KMS-11 (cell line): ENCODE results near the gene EXOSC10.

Experiments used
- H2AFZ ChIP-seq: fragments of 200-600 bp; sonication (generic); 2 replicates; pipeline ENCODE4 v1.6.1; 2016; ENCODE audit warnings: antibody characterized with exemption, mixed run types, low read depth
- H3K27ac ChIP-seq: fragments of 200-600 bp; sonication (generic); 2 replicates; pipeline ENCODE4 v1.6.1; 2016; ENCODE audit warnings: mild to moderate bottlenecking, mixed run types
- H3K27me3 ChIP-seq: fragments of 200-600 bp; sonication (generic); 2 replicates; pipeline ENCODE4 v1.6.1; 2017; ENCODE audit warnings: mild to moderate bottlenecking, low read depth, mixed run types, moderate library complexity; ENCODE audit not compliant: insufficient read depth
- H3K36me3 ChIP-seq: fragments of 200-600 bp; sonication (generic); 2 replicates; pipeline ENCODE4 v1.6.1; 2017; ENCODE audit warnings: mild to moderate bottlenecking, mixed run types; ENCODE audit not compliant: insufficient read depth
- H3K4me1 ChIP-seq: fragments of 200-600 bp; sonication (generic); 2 replicates; pipeline ENCODE4 v1.6.1; 2016; ENCODE audit warnings: mild to moderate bottlenecking, low read depth, mixed run types; ENCODE audit not compliant: poor library complexity, severe bottlenecking
- H3K4me2 ChIP-seq: fragments of 200-600 bp; sonication (generic); 2 replicates; pipeline ENCODE4 v1.7.0; 2016; ENCODE audit warnings: mild to moderate bottlenecking, mixed run types
- H3K4me3 ChIP-seq: fragments of 200-600 bp; sonication (generic); IDR thresholded peaks from 2 replicates; pipeline ENCODE4 v1.6.1; 2017; ENCODE audit warnings: low read depth, low read length, mixed read lengths; ENCODE audit not compliant: insufficient read depth
- H3K79me2 ChIP-seq: fragments of 200-600 bp; sonication (generic); 2 replicates; pipeline ENCODE4 v1.6.1; 2016; ENCODE audit warnings: low read depth, mixed run types; ENCODE audit not compliant: insufficient read depth
- H3K9ac ChIP-seq: fragments of 200-600 bp; sonication (generic); 2 replicates; pipeline ENCODE4 v1.6.1; 2016; ENCODE audit warnings: mild to moderate bottlenecking, mixed run types
- H4K20me1 ChIP-seq: fragments of 200-600 bp; sonication (generic); 2 replicates; pipeline ENCODE4 v1.6.1; 2016; ENCODE audit warnings: mild to moderate bottlenecking, mixed run types; ENCODE audit not compliant: insufficient read depth
- TF ChIP-seq, protein P1 (sequence below): fragments of 200-600 bp; sonication (generic); conservative IDR thresholded peaks from 2 replicates; pipeline ENCODE4 v1.6.1; 2017; ENCODE audit warnings: low read depth, mild to moderate bottlenecking, antibody characterized with exemption, low read length, moderate library complexity, mixed read lengths

Gene EXOSC10

DNA sequence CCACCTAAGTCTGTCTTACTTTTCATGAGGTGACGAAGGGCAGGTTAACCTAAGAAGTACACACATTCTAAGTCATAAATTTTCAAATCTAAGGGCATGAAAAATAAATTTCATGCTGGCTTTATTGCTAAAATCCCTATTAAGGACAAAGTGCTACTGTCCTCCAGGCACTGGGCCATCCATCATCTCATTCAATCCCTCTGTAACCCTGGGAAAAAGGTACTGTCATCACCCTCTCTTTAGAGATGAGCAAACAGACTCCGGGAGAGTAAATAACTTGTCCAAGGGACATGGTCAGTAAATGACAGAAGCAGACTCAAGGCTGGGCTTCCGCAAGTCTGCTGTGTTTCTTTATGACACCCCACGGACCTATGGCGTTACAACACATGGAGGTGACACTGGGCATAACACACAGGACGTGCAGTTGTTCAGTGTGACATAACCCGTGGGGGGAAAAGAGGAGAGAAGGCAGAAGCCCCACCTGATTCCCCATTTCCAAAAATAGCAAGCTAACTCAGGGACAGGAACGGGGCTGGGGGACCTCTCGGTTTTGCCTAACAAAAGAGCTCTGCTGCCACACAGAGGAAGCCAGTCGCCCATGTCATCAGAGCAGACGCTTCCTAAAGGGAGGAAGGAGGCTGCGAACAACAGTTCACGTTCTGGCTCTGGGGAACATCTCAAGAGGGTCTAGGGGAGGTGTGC lies 27.3 kb downstream of the EXOSC10 start:
- Histone ChIP-seq H3K9ac (no peak overlapping the region), H3K36me3 (peaks cover 6% of the 10 kb centered on the region; the same call in 1 of the 2 replicates), H3K27ac (no peak overlapping the region), H3K4me3 (no peak overlapping the region), H4K20me1 (no peaks in the 10 kb centered on the region), H3K27me3 (no peaks in the 10 kb centered on the region), H3K4me2 (no peak overlapping the region), H3K79me2 (no peaks in the 10 kb centered on the region), H2AFZ (no peak overlapping the region), H3K4me1 (no peaks in the 10 kb centered on the region)
- TF ChIP-seq, protein P1, sequence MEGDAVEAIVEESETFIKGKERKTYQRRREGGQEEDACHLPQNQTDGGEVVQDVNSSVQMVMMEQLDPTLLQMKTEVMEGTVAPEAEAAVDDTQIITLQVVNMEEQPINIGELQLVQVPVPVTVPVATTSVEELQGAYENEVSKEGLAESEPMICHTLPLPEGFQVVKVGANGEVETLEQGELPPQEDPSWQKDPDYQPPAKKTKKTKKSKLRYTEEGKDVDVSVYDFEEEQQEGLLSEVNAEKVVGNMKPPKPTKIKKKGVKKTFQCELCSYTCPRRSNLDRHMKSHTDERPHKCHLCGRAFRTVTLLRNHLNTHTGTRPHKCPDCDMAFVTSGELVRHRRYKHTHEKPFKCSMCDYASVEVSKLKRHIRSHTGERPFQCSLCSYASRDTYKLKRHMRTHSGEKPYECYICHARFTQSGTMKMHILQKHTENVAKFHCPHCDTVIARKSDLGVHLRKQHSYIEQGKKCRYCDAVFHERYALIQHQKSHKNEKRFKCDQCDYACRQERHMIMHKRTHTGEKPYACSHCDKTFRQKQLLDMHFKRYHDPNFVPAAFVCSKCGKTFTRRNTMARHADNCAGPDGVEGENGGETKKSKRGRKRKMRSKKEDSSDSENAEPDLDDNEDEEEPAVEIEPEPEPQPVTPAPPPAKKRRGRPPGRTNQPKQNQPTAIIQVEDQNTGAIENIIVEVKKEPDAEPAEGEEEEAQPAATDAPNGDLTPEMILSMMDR, result no peak

DNA sequence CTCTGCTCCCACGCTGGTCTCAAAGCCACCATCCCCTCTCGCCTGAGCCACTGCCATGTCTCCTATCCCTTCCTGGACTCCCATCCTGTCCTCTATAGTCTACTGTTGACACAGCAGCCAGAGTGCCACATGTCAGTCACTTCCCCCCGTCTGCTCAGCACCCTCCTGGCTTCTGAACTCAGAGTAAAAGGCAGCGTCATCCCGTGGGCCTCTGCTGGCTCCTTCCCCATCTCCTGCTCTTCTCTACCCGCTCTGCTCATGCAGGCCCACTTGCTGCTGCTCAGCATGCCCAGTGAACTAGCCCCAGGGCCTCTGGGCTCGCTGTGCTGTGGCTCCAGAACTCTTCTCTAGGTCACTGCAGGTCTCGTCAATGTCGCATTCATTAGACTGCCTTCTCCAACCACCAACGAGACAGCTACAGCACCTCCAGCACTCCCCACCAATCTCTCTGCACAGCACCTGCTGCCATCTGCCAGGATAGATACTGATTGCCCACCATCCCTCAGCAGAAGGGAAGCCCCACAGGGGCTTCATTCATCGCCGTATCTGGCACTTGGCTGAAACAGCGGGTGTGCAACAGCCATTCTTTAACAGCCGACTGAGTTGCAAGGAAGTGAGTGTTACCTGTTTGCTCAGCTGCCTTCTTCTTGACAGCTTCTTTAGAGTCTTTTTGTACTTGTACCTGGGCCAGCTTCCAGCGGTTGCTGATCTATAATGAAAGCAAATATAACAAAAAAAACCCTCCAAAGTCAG lies 28.0 kb downstream of the EXOSC10 start:
- Histone ChIP-seq H3K79me2 (no peaks in the 10 kb centered on the region), H3K36me3 (peaks cover 6% of the 10 kb centered on the region; the same call in 1 of the 2 replicates), H3K4me2 (no peak overlapping the region), H3K9ac (no peak overlapping the region), H3K4me3 (no peak overlapping the region), H4K20me1 (no peaks in the 10 kb centered on the region), H3K27ac (no peak overlapping the region), H3K4me1 (no peaks in the 10 kb centered on the region), H3K27me3 (no peaks in the 10 kb centered on the region), H2AFZ (no peak overlapping the region)
- TF ChIP-seq, protein P1, result no peak

DNA sequence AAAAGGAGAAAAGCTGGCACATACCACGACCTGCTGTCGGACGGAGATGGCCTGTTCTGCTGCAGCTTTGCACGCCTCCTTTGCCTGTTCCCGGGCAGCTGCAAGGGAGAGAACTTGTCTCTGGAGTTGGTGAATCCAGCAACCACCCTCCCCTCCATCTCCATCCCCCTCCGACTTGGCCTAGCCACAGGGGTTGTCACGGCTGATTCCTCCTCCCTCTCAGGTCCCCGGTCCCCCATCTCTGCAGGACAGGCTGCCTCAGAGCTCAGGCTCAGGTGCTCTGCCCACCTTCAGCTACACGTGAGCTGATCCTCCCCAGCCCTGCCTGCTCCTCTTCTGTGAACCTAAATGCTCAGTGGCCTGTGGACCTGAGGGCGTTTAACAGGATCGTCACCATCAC lies 28.8 kb downstream of the EXOSC10 start:
- Histone ChIP-seq H3K79me2 (no peaks in the 10 kb centered on the region), H3K4me1 (no peaks in the 10 kb centered on the region), H4K20me1 (no peaks in the 10 kb centered on the region), H3K4me3 (no peak overlapping the region), H3K9ac (no peak overlapping the region), H2AFZ (no peak overlapping the region), H3K27ac (no peak overlapping the region), H3K27me3 (no peaks in the 10 kb centered on the region), H3K36me3 (peaks cover 6% of the 10 kb centered on the region; the same call in 1 of the 2 replicates), H3K4me2 (no peak overlapping the region)
- TF ChIP-seq, protein P1, result no peak

DNA sequence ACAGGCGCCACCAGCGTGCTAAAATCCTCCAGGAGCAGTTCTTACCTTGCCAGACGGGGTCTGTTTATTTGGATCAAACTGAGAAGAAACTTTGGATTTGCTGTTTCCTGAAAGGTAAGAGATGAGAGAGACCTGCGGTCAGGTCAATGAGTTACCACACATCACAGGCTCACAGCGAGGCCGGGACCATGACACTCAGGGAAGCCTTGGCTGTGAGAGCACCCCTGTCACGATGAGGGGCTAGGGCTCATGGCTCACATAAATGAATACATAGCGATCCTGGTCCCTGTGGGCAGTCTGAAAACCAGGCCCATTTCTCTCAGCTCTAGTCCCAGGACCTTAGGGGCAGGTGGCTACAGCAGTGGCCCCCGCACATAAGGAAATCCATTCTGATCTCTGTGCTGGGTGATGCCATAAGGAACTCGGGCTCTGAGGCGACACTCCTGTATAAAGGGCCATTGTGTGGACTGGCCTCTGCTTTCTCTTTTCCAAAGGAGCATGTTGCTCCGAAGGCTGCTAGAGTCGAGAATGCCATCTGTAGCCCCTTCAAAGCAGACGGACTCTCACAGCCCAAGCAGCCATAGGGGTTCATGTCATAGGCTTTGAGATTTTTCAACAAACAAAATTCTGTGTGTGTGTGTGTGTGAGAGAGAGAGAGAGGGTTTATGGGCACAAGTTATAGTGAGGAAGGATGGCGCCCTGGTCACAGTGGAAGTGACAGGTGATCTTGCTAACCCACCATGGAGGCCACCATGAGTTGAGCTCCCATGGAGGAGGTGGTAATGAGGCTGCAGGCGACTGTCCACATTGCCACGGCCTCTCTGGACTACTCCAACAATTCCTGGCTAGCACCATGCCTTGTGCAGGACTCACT lies 30.8 kb downstream of the EXOSC10 start:
- H3K9ac ChIP-seq, result no peak overlapping the region

More for the DNA sequence above, 30.8 kb downstream of the EXOSC10 start:
- no peaks in the 10 kb centered on the region for H4K20me1 ChIP-seq
- H3K4me3 ChIP-seq, result no peak overlapping the region
- H3K79me2 ChIP-seq, result no peaks in the 10 kb centered on the region
- H3K36me3 ChIP-seq, result peaks cover 6% of the 10 kb centered on the region; the same call in 1 of the 2 replicates
- no peak overlapping the region for H3K4me2 ChIP-seq
- no peaks in the 10 kb centered on the region for H3K27me3 ChIP-seq
- peaks cover 4% of the 10 kb centered on the region for H3K4me1 ChIP-seq
- TF ChIP-seq, protein P1, result no peak
- H3K27ac ChIP-seq, result no peak overlapping the region
- H2AFZ ChIP-seq, result no peak overlapping the region
